B cell (primary cell): ENCODE data around the gene RARRES1. TPM values are rescaled to one million over a fixed set of nuclear protein-coding genes. Genes with fewer than 3 reads are reported as not detected.

Source experiments
- ATAC-seq: fragments of 200-7000 bp; cut with Tn5 transposase; one replicate; pipeline ENCODE4 v1.10.0; 2021; ENCODE audit warnings: low read depth, mild to moderate bottlenecking, moderate number of reproducible peaks, moderate library complexity
- CTCF ChIA-PET: fragments of 350-600 bp; sonication (Branson Sonifier 250); formaldehyde crosslinking; loops from one replicate; lab custom pipeline; 2021; ENCODE audit warnings: antibody characterized with exemption, inconsistent platforms; lab: Charles Lee
- POLR2A ChIA-PET: fragments of 350-600 bp; sonication (Branson Sonifier 250); formaldehyde crosslinking; loops from one replicate; lab custom pipeline; 2021; ENCODE audit warnings: antibody characterized with exemption; lab: Charles Lee
- DNase-seq: peaks from one replicate; pipeline ENCODE4 v3.0.0; 2013
- H2AFZ ChIP-seq: 2 replicates; pipeline ENCODE4 v1.6.1; 2012; ENCODE audit warnings: mild to moderate bottlenecking, low read depth, low read length; ENCODE audit not compliant: insufficient read depth, poor library complexity, severe bottlenecking
- H3K27ac ChIP-seq, 2 donors: 1 replicate in 1 of 2; 2 replicates in 1 of 2; pipeline ENCODE4 v1.5.1; 2012 to 2013; ENCODE audit warnings: low read length in 2 of 2, mild to moderate bottlenecking in 2 of 2, moderate library complexity in 1 of 2
- H3K27me3 ChIP-seq, 4 experiments: fragments of 200-600 bp in 1 of 4; sonication (generic) in 1 of 4; replicated peaks in 1 of 4; 1 replicate in 2 of 4; 2 replicates in 2 of 4; pipeline versions ENCODE4 v1.6.1 to v1.7.0; 2013 to 2016; ENCODE audit warnings: low read length in 3 of 4, mild to moderate bottlenecking in 2 of 4, mixed read lengths in 1 of 4, moderate library complexity in 1 of 4; ENCODE audit not compliant: insufficient read depth in 4 of 4, control insufficient read depth in 3 of 4; ENCODE audit errors: control extremely low read depth in 1 of 4
- H3K36me3 ChIP-seq, 2 experiments: replicated peaks in 1 of 2; 1 replicate in 1 of 2; 2 replicates in 1 of 2; pipeline versions ENCODE4 v1.6.1 to v1.7.1; 2013; ENCODE audit warnings: low read length in 1 of 2; ENCODE audit not compliant: insufficient read depth in 2 of 2, control insufficient read depth in 1 of 2; ENCODE audit errors: control extremely low read depth in 1 of 2, extremely low read depth in 1 of 2
- H3K4me1 ChIP-seq, 2 donors: fragments of 200-600 bp in 1 of 2; sonication (generic) in 1 of 2; 1 replicate in 1 of 2; 2 replicates in 1 of 2; pipeline versions ENCODE4 v1.5.1 to v1.6.1; 2013 to 2017; ENCODE audit warnings: low read length in 2 of 2; ENCODE audit not compliant: control insufficient read depth in 2 of 2, insufficient read depth in 2 of 2
- H3K4me2 ChIP-seq: replicated peaks from 2 replicates; pipeline ENCODE3; 2012; ENCODE audit warnings: mild to moderate bottlenecking, low read depth, low read length; ENCODE audit not compliant: poor library complexity, severe bottlenecking
- H3K4me3 ChIP-seq, 5 experiments: fragments of 200-600 bp in 1 of 5; sonication (generic) in 1 of 5; 1 replicate in 3 of 5; 2 replicates in 2 of 5; pipeline versions ENCODE4 v1.5.1 to v1.7.0; 2011 to 2016; ENCODE audit warnings: low read length in 4 of 5, mild to moderate bottlenecking in 4 of 5, low read depth in 2 of 5, control low read depth in 1 of 5, moderate library complexity in 1 of 5; ENCODE audit not compliant: insufficient read depth in 1 of 5; ENCODE audit errors: control extremely low read depth in 1 of 5, extremely low read depth in 1 of 5
- H3K79me2 ChIP-seq: fragments of 200-600 bp; sonication (generic); one replicate; pipeline ENCODE4 v1.6.0; 2016; ENCODE audit warnings: low read length; ENCODE audit not compliant: control insufficient read depth, insufficient read depth
- H3K9ac ChIP-seq: fragments of 200-600 bp; sonication (generic); 2 replicates; pipeline ENCODE4 v1.6.1; 2017; ENCODE audit warnings: mild to moderate bottlenecking, low read length, moderate library complexity
- H3K9me3 ChIP-seq, 3 donors: one replicate each; pipeline versions ENCODE4 v1.6.1 to v1.7.1; 2013; ENCODE audit warnings: low read length in 2 of 3; ENCODE audit not compliant: control insufficient read depth in 2 of 3, insufficient read depth in 1 of 3; ENCODE audit errors: control extremely low read depth in 1 of 3
- H4K20me1 ChIP-seq: 2 replicates; pipeline ENCODE4 v1.6.0; 2012; ENCODE audit warnings: mild to moderate bottlenecking, low read length; ENCODE audit not compliant: insufficient read depth, control insufficient read depth, poor library complexity, severe bottlenecking
- H3K27ac Mint-ChIP-seq: one replicate; pipeline ENCODE4 v1.8.0; 2021; ENCODE audit warnings: mixed read lengths
- H3K27me3 Mint-ChIP-seq: one replicate; pipeline ENCODE4 v1.8.0; 2021; ENCODE audit warnings: mixed read lengths
- H3K4me1 Mint-ChIP-seq: one replicate; pipeline ENCODE4 v1.8.0; 2021; ENCODE audit warnings: mixed read lengths
- H3K4me3 Mint-ChIP-seq: one replicate; pipeline ENCODE4 v1.8.0; 2021; ENCODE audit warnings: mixed read lengths
- H3K9me3 Mint-ChIP-seq: one replicate; pipeline ENCODE4 v1.8.0; 2022; ENCODE audit warnings: mixed read lengths; ENCODE audit not compliant: insufficient read depth
- EZH2 ChIP-seq: IDR thresholded peaks from 2 replicates; pipeline ENCODE4 v1.6.1; 2012; ENCODE audit warnings: borderline replicate concordance, low read depth, mild to moderate bottlenecking, moderate library complexity, low read length; ENCODE audit not compliant: insufficient read depth, poor library complexity, severe bottlenecking
- WGBS: methylation state at CpG from one replicate; pipeline ENCODE4 v1.1.5; 2013; ENCODE audit warnings: missing lambda C conversion rate; ENCODE audit not compliant: insufficient coverage; 5-methylcytosine and 5-hydroxymethylcytosine counted together
- intact Hi-C: fragments of 100-400 bp; cut with micrococcal nuclease; formaldehyde crosslinking; loops from one replicate; pipeline ENCODE4 v1.10.0; 2022
- polyA plus RNA-seq: library from polyadenylated mRNA; depleted of rRNA; stranded (reverse); fragments of >200 nt; gene quantifications from 2 replicates; pipeline ENCODE4 v1.2.3, GENCODE V29; 2012
- small RNA-seq: library from RNA; depleted of rRNA; stranded (forward); fragments of <200 nt; gene quantifications from one replicate; pipeline ENCODE3, GENCODE V24; 2012; ENCODE audit warnings: low replicate concordance, low read depth; ENCODE audit not compliant: insufficient read length
- total RNA-seq, 2 donors: library from RNA; stranded (reverse); fragments of 120-200 nt in 1 of 2; gene quantifications; 1 replicate in 1 of 2; 2 replicates in 1 of 2; pipeline versions ENCODE4 v1.2.3 to v1.2.4, GENCODE V29; 2013 to 2022
- TF ChIP-seq, protein P1 (sequence below): fragments of 200-600 bp; IDR thresholded peaks from one replicate; pipeline ENCODE4 v1.8.0; 2022; ENCODE audit warnings: antibody characterized with exemption, mild to moderate bottlenecking

The RARRES1 gene
- total and polyA plus RNA-seq, 2 donors (not counting 1 experiment from before 2014, with no cell fraction given) = not detected

DNA sequence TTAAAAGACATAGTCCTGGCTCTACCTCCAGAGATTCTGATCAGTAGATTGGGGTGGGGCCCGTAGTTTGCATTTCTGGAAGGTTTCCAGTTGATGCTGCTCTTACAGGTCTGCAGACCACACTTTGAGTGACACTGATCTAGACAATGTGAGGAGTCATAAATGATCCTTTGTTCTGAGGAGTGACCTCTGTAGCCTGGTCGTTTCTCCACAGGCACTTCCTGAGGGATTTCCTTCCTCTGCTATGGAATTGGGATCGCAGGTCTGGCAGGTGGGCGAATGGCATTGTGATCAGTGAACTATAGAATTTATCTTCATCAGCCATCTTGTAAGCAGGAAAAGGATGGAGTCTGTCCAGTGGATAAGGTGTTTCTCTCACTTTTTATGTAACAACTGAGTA is 82.5 kb downstream of the RARRES1 start:
- H3K9ac ChIP-seq = no peak overlapping the region
- H3K27ac ChIP-seq = no peak overlapping the region
- DNase-seq (no peak), ATAC-seq (no peak)
- POLR2A ChIA-PET = no interaction called here
- CTCF ChIA-PET = no interaction called here
- H3K36me3 ChIP-seq = peaks cover 4 to 36% of the 10 kb centered on the region in 2 experiments
- H4K20me1 ChIP-seq = no peaks in the 10 kb centered on the region
- H3K4me2 ChIP-seq = no peak overlapping the region
- Mint-ChIP-seq H3K27ac (no peak overlapping the region), H3K4me1 (peaks cover 13% of the 10 kb centered on the region), H3K9me3 (no peaks in the 10 kb centered on the region), H3K27me3 (no peaks in the 10 kb centered on the region), H3K4me3 (no peak overlapping the region)
- H3K9me3 ChIP-seq = no peaks in the 10 kb centered on the region
- no peak for TF ChIP-seq EZH2
- TF ChIP-seq, protein P1, sequence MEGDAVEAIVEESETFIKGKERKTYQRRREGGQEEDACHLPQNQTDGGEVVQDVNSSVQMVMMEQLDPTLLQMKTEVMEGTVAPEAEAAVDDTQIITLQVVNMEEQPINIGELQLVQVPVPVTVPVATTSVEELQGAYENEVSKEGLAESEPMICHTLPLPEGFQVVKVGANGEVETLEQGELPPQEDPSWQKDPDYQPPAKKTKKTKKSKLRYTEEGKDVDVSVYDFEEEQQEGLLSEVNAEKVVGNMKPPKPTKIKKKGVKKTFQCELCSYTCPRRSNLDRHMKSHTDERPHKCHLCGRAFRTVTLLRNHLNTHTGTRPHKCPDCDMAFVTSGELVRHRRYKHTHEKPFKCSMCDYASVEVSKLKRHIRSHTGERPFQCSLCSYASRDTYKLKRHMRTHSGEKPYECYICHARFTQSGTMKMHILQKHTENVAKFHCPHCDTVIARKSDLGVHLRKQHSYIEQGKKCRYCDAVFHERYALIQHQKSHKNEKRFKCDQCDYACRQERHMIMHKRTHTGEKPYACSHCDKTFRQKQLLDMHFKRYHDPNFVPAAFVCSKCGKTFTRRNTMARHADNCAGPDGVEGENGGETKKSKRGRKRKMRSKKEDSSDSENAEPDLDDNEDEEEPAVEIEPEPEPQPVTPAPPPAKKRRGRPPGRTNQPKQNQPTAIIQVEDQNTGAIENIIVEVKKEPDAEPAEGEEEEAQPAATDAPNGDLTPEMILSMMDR = no peak
- peaks cover 14% of the 10 kb centered on the region for H3K79me2 ChIP-seq
- no peaks in the 10 kb centered on the region for H3K27me3 ChIP-seq
- H2AFZ ChIP-seq = no peak overlapping the region
- intact Hi-C loops = loop anchor here (10.0 kb wide), 1 partner anchor 1915 kb away; the partner anchor contains the start of gene KPNA4
- WGBS = 56% methylated on average over 2 of the region's 4 CpGs
- H3K4me3 ChIP-seq = no peak overlapping the region
- peaks cover 3 to 7% of the 10 kb centered on the region in 2 donors for H3K4me1 ChIP-seq

Small RNA genes within 50 kb of the gene (small RNA-seq; reads per million reads assigned to genes)
- not detected for gene AC080013.6

Other genes with a start within 250 kb of the RARRES1 start
- gene MLF1, start 161.3 kb downstream of the RARRES1 start, total RNA-seq = 0.32 TPM in 1 of 2 replicates, not detected in the other
- gene MLF1, start 161.3 kb downstream of the RARRES1 start, polyA plus RNA-seq = 0.25 and 0.91 TPM in 2 replicates
- 46.0 and 46.8 TPM in 2 replicates for gene GFM1, start 87.9 kb downstream of the RARRES1 start, total RNA-seq
- 9.8 and 12.4 TPM in 2 replicates for gene GFM1, start 87.9 kb downstream of the RARRES1 start, polyA plus RNA-seq
- 5.1 and 7.9 TPM in 2 replicates for gene LXN, start 59.8 kb downstream of the RARRES1 start, total RNA-seq
- 1.4 and 3.2 TPM in 2 replicates for gene LXN, start 59.8 kb downstream of the RARRES1 start, polyA plus RNA-seq
- 31.8 and 32.7 TPM in 2 replicates for gene MFSD1, start 69.6 kb upstream of the RARRES1 start, total RNA-seq
- gene MFSD1, start 69.6 kb upstream of the RARRES1 start, polyA plus RNA-seq = 16.4 and 29.0 TPM in 2 replicates